ENCODE measurements around the gene BNIP5.

DNA sequence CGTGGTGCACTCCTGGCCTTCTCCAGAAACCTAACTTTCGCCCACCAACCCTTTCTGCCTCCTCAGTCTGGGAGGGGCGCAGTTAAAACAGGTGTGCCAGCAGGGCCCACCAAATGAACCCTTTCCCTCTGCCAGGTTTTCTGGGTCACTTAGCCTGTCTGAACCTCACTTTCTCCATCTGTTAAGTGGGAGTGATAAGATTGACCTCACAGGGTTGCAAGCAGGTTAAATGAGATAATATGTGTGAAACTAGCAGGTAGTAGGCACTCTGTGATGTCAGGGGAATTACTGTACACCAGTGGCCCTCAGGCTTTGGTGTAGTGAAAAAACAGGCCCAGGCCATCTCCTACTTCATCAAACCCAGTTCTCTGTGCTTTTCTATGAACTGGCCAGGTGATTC, 14.1 kb downstream of the BNIP5 start:
- TF ChIP-seq, protein P1, sequence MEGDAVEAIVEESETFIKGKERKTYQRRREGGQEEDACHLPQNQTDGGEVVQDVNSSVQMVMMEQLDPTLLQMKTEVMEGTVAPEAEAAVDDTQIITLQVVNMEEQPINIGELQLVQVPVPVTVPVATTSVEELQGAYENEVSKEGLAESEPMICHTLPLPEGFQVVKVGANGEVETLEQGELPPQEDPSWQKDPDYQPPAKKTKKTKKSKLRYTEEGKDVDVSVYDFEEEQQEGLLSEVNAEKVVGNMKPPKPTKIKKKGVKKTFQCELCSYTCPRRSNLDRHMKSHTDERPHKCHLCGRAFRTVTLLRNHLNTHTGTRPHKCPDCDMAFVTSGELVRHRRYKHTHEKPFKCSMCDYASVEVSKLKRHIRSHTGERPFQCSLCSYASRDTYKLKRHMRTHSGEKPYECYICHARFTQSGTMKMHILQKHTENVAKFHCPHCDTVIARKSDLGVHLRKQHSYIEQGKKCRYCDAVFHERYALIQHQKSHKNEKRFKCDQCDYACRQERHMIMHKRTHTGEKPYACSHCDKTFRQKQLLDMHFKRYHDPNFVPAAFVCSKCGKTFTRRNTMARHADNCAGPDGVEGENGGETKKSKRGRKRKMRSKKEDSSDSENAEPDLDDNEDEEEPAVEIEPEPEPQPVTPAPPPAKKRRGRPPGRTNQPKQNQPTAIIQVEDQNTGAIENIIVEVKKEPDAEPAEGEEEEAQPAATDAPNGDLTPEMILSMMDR (IDR thresholded peaks at IDR 0.05): no peak
- no peak for TF ChIP-seq POLR2A (IDR thresholded peaks at IDR 0.05)
